ENCODE measurements around the gene NXNL1.

DNA sequence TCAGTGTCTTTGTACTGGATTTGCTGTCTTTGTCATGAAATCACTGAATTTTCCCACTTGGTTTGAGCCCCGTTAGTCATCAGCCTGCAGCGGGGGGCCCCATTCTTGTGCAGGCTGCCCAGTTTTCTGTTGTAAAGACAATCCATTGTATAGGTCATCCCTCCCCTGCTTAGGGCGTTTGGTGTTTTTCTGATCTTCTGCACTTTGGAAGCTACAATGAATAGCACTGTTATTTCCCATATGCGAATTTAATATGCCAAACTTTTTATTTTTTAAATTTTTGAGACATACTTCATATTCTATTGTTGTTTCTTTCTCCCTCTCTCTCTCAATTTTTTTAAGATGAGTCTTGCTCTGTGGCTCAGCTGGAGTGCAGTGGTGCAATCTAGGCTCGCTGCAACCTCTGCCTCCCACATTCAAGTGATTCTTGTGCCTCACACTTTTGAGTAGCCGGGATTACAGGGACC, 18.6 kb upstream of the NXNL1 start:
- no peak for TF ChIP-seq POLR2A (IDR thresholded peaks at IDR 0.05)
- TF ChIP-seq, protein P1, sequence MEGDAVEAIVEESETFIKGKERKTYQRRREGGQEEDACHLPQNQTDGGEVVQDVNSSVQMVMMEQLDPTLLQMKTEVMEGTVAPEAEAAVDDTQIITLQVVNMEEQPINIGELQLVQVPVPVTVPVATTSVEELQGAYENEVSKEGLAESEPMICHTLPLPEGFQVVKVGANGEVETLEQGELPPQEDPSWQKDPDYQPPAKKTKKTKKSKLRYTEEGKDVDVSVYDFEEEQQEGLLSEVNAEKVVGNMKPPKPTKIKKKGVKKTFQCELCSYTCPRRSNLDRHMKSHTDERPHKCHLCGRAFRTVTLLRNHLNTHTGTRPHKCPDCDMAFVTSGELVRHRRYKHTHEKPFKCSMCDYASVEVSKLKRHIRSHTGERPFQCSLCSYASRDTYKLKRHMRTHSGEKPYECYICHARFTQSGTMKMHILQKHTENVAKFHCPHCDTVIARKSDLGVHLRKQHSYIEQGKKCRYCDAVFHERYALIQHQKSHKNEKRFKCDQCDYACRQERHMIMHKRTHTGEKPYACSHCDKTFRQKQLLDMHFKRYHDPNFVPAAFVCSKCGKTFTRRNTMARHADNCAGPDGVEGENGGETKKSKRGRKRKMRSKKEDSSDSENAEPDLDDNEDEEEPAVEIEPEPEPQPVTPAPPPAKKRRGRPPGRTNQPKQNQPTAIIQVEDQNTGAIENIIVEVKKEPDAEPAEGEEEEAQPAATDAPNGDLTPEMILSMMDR (IDR thresholded peaks at IDR 0.05) = no peak
